Body of pancreas (tissue), 4 donors: Measurements from ENCODE around the gene HKDC1.

Source experiments
- CTCF ChIP-seq, 7 experiments: fragments of 450-650 bp in 4 of 7; fragments of 200-600 bp in 3 of 7; sonication (generic) in 3 of 7; IDR thresholded peaks; one replicate each; pipeline ENCODE4 v1.5.1; 2016 to 2019; ENCODE audit warnings: antibody characterized with exemption in 7 of 7
- POLR2A ChIP-seq, 3 donors: fragments of 450-650 bp; IDR thresholded peaks; one replicate each; pipeline ENCODE4 v1.6.1; 2016; ENCODE audit warnings: antibody characterized with exemption in 3 of 3, mild to moderate bottlenecking in 2 of 3

- TF ChIP-seq POLR2A (IDR thresholded peaks at IDR 0.05) (no peak), CTCF (IDR thresholded peaks at IDR 0.05) (no peak)
Observed at GRCh38 chr10:69211104-69211503, 9.0 kb upstream of the HKDC1 start.
